ENCODE measurements around the gene RNF145.
A peak's percentile ranks its signal among the peaks of the same experiment; 100 is the strongest.
"Not testable (repeated sequence)": the region's sequence is repeated elsewhere in the genome, so short reads cannot be mapped to it uniquely, and the experiment has no call there.

RNF145 gene

DNA sequence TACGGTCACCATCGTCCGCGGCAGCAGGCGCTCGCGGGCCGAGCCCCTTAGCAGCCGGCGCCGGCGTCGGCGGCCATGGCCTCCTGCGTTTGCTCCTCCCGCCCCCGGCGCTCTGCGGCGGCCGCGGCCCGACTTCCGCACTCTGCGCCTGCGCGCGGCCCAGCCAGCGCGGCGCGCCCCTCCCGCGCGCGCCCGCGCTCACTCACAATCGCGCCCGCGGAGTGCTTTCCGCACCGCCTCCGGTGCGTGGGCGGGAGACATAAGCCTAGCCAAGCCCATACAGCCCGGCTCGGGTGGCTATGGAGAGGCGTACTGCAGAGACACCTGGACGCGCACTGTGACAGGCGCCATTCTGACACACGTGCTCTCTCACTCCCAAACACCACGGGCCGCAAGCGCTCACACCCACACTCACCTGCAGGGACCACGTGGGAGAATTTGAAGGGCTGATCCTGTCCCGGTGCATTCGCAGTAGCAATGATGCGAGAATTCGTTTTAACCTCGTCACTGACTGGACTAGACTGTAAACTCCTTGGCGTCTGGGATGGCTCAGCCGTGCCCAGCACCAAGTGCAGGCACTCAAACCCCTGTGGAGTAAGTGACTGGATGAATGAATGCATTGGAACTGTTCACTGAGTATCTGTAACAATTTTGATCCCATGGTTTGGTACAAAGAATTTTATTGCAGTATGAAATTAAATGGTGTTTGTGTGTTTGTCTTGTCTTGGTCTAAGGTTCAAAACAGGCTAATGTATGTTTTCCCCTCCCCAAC lies at the start of gene RNF145:
Gene RNF145 (minus strand): TSS at position 116 of the 772 bp plus-strand sequence. CDS start 5,936 bp downstream, outside the sequence.
- peak; percentile 88 to 95 for DNase-seq

DNA sequence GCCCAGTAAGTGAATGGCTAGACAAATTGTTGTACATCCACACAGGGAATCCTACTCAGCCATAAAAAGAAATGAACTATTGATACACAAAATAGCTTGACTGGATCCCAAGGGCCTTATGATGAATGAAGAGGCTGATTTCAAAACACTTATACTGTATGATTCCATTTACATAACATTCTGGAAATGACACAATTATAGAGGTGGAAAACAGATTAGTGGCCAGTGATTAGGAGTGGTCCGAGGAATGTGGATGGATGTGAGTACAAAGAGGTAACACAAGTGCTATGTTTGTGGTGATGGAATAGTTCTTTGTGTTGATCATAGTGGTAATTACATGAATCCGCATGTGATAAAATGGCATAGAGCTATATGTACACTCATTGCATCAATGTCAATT lies 49.0 kb upstream of the RNF145 start:
- DNase-seq = no peak

- DNase-seq = no peak
Observed at GRCh38 chr5:159257629-159258283, 48.4 kb upstream of the RNF145 start.

DNA sequence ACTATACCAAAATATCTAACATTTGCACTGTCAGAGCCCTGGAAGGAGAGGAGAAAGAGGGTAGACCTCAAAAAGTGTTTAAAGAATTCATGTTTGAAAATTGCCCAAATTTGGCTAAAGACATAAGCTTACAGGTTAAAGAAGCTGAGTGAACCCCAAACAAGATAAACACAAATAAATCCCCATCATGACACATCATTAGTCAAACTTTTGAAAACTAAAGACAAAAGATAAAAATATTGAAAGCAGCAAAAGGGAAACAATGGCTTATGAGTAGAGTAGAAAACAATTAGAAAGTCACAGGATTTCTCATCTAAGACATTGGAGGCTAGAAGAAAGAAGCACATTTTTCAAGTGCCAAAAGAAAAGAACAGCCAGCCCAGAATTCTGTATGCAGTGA lies 47.7 kb upstream of the RNF145 start:
- DNase-seq = no peak

GRCh38 chr5:159252195-159252594 lies 42.8 kb upstream of the RNF145 start:
- DNase-seq = no peak

GRCh38 chr5:159249158-159249557 lies 39.8 kb upstream of the RNF145 start:
- no peak for DNase-seq

- no peak for DNase-seq
Observed at GRCh38 chr5:159244890-159245289, 35.5 kb upstream of the RNF145 start.

DNA sequence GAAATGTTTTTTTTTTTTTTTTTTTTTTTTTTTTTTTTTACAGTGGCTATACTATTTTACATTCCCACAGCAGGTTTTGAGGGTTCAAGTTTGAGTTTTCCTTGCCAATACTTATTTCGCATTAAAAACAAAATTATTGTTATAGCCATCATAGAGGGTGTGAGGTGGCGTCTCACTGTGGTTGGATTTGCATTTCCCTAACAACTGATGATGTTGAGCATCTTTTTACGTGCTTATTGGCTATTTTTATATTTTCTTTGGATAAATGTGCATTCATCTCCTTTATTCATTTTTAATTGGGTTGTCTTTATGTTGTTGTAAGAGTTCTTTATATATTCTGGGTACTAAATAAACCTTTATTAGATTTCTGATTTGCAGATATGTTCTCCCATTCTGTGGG lies 34.8 kb upstream of the RNF145 start:
- DNase-seq = no peak

DNA sequence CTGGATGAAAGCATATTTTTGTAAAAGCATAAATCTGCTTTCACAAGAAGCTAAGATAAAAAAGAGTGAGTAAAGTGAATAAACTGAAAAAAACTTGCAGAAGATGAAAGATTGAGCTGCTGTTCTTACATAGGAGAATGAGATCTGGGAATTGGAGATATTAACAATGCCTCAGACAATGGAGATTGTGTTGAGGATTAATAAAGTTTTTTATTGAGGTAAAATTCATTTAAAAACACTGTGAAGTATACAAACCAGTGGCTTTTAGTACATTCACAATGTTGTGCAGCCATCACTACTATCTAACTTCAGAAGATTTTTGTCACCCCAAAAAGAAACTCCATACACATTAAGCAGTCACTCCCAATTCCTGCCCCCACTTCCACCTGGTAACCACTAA lies 34.0 kb upstream of the RNF145 start:
- DNase-seq = no peak

DNA sequence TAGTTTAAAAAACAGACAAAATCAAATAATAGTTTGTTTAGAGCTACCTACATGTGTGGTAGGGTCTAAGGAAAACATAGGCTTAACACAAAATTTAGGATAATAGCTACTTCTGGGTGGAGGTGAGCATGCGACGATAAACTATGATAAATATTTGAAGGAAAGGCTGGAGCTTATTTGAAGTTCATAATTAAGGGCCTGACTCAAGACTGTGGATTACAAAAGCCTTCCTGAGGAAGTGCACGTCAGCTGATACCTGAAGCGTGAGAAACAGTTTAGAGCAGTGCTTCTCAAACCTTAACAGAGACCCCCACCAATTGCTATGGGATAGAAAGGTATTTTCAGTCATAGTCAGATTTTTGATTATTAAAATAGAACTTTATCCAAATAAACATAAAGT lies 33.3 kb upstream of the RNF145 start:
- peak in 1 of 2 donors; percentile 31 for DNase-seq

- peak in 1 of 2 donors; percentile 48 for DNase-seq
Observed at GRCh38 chr5:159241946-159242552, 32.7 kb upstream of the RNF145 start.

DNA sequence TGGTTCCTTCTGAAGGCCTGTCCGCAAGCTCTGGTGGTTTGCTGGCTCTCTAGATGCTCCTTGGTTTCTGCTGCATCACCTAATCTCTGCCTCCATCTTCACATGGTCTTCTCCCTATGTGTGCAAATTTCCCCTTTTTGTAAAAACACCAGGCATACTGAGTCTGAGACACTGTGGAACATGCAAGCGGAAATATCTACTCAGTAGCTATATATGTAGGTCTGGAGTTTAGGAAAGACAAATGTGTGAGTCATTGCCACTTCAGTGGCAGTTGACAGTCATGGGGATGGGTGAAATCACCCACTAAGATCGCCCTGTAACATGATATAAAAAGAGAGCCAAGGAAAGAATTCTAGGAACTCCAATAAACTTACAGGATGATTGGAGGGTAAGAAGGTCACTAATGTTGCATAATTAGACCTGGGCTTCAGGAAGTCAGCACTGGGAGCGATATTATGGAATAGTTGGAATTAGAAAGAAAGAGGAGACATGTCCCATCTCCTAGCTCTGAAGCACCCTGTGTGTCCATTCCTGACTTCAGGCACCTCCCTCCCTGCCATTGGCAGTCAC lies 31.0 kb upstream of the RNF145 start:
- peak; percentile 39 to 92 for DNase-seq

- not testable (repeated sequence) for DNase-seq
Observed at GRCh38 chr5:159235871-159236520, 26.6 kb upstream of the RNF145 start.

GRCh38 chr5:159231167-159231566 lies 21.8 kb upstream of the RNF145 start:
- no peak for DNase-seq

DNA sequence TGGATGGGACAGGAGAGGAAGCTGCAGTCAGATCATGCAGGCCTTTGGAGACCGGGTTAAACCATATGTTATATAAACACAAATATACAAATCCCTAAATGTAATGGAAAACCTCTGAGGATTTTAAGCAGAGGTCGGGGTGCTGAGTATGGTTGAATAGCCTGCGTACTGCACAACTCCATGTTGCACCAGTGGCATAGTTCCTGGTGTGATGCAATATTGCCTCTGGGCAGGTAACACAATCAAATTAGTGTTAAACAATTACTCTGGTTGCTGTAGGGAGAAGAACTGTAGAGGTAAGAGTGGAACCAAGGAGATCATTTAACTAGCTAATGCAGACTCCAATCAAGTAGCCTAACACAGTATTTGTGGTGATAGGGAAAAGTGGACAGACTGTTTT lies 21.3 kb upstream of the RNF145 start:
- DNase-seq = no peak

DNA sequence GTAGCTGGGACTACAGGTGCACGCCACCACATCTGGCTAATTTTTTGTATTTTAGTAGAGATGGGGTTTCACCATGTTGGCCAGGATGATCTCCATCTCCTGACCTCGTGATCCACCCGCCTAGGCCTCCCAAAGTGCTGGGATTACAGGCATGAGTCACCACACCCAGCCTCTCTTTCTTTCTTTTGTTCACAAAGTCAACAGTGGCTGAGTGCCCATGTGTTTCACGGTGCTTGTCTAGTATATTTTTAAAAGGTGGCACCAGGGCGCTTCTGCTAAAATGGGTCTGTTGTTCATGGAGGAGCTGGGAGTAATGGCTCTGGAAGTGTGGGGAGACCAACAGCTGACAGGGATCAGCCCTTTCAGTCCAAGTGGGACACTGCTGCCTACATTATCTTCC lies 18.7 kb upstream of the RNF145 start:
- not testable (repeated sequence) for DNase-seq

DNA sequence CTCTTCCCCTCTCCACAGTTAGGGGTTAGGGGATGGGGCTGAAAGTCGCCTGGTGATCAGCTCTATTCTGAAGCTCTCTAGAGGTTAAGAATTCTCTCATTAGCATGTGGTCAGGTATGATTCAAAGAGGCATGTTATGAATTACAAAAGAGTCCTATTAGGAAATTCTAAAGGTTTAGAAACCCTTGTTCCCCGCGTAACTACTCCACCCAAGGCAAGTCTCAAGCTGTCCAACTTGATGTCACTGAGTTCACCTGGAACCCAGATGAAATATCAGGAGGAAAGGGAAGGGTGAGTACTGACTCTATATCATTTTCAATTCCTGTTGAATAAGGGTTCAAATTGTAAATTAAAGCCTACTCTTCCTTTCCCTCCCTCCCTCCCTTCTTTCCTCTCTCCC lies 18.1 kb upstream of the RNF145 start:
- DNase-seq = peak in 1 of 2 donors; percentile 53

- no peak for DNase-seq
Observed at GRCh38 chr5:159226451-159226850, 17.1 kb upstream of the RNF145 start.

DNA sequence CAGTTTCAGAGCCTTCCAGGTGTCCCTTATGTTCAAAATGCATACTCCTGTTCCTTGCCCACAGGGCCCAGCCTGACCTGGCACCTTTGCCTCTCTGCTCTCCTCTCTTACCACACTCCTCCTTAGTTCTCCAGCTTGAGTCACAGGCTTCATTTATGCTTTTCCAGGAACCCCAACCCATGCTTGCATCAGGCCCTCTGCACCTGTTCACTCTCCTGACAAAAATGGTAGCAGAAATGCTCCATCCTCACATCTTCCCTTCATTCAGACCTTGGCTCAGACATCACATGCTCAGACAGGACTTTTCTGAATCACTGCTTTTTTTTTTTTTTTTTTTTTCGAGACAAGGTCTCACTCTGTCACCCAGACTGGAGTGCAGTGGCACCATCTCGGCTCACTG lies 15.1 kb upstream of the RNF145 start:
- no peak for DNase-seq

DNA sequence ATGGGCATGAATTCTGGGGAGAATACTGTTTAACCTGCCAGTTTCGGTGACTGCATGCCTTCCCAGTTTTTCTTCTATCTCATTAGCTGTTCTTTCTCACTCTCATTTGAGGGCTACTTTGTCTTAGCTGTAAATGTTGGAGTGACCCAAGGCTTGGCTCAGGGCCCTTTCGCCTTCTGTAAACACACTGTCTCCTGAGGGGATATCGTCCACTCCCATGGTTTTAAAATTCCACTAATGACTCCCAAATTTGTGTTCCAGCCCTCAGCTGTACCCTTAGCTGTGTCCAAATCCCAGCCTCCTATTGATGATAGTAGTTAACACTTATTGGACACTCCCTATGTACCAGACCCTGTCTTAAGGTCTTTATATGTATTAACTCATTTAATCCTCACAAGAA lies 14.1 kb upstream of the RNF145 start:
- DNase-seq = no peak

GRCh38 chr5:159220206-159220605 lies 10.9 kb upstream of the RNF145 start:
- DNase-seq = no peak

DNA sequence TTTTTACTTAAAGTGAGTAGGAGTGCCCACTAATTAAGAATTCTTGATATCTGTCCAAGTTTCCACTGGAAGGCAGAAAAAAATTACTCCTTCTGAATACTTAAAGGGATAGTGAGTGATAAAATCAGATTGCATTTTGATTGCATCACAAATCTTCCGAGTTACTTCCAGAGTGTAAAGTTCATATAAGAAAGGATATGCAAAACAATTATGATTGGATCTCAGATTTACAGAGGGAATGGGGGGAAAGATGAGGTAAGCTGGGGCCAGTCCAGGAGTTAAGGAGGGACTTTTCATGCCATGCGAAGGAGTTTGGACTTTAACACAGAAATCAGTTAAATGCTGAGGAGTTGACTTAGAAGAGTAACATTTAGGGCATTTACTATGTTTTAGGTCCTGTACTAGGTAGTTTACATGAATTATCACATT lies 9.3 kb upstream of the RNF145 start:
- DNase-seq = no peak

DNA sequence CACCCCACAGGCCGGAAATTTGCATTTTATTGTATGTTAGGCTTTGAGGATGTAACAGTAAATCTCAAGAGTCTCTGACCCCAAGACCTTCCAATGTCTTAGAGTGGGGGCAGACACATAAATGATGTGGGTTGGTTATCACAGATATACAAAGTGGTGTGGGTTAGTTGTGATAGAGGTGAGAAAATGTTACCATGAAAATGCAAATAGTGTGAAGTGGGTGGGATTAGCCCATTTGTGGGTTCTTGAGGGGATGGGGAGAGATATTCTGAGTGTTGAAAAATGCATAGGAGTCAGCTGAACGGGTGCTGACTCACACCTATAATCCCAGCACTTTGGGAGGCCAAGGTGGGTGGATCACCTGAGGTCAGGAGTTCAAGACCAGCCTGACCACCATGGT lies 7.9 kb upstream of the RNF145 start:
- no peak for DNase-seq
